Epithelial cell of proximal tubule (primary cell): ENCODE results near the gene SELENOF. TPM values are rescaled to one million over a fixed set of nuclear protein-coding genes. Genes with fewer than 3 reads are reported as not detected.

ENCODE experiments used
- DNase-seq: peaks from one replicate; pipeline ENCODE4 v3.0.0-alpha.2; 2011; ENCODE audit warnings: low read depth
- H3K4me3 ChIP-seq: 2 replicates; pipeline ENCODE4 v1.5.1; 2011; ENCODE audit warnings: low read depth, mild to moderate bottlenecking, low read length
- total RNA-seq: library from RNA; depleted of rRNA; stranded (reverse); fragments of >200 nt; gene quantifications from 2 replicates; pipeline ENCODE4 v1.2.3, GENCODE V29; 2015
- TF ChIP-seq, protein P1 (sequence below): conservative IDR thresholded peaks from 2 replicates; pipeline ENCODE4 v1.5.1; 2012; ENCODE audit warnings: low read depth, mild to moderate bottlenecking, low read length

The SELENOF gene
- total RNA-seq, 1 donor from 2014 or later = 169 TPM

DNA sequence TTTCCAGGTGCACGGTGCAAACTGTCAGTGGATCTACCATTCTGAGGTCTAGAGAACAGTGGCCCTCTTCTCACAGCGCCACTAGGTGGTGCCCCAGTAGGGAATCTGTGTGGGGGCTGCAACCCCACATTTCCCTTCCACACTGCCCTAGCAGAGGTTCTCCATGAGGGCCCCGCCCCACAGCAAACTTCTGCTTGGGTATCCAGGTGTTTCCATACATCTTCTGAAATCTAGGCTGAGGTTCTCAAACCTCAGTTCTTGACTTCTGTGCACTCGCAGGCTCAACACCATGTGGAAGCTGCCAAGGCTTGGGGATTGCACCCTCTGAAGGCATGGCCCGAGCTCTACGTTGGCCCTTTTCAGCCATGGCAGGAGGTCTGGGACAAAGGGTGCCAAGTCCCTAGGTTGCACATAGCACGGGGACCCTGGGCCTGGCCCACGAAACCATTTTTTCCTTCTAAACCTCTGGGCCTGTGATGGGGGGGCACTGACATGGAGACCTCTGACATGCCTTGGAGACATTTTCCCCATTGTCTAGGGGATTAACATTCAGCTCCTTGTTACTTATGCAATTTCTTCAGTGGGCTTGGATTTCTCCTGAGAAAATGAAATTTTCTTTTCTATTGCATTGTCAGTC is 10.5 kb upstream of the SELENOF start:
- no peak for DNase-seq
- no peak overlapping the region for H3K4me3 ChIP-seq
- TF ChIP-seq, protein P1, sequence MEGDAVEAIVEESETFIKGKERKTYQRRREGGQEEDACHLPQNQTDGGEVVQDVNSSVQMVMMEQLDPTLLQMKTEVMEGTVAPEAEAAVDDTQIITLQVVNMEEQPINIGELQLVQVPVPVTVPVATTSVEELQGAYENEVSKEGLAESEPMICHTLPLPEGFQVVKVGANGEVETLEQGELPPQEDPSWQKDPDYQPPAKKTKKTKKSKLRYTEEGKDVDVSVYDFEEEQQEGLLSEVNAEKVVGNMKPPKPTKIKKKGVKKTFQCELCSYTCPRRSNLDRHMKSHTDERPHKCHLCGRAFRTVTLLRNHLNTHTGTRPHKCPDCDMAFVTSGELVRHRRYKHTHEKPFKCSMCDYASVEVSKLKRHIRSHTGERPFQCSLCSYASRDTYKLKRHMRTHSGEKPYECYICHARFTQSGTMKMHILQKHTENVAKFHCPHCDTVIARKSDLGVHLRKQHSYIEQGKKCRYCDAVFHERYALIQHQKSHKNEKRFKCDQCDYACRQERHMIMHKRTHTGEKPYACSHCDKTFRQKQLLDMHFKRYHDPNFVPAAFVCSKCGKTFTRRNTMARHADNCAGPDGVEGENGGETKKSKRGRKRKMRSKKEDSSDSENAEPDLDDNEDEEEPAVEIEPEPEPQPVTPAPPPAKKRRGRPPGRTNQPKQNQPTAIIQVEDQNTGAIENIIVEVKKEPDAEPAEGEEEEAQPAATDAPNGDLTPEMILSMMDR = no peak

DNA sequence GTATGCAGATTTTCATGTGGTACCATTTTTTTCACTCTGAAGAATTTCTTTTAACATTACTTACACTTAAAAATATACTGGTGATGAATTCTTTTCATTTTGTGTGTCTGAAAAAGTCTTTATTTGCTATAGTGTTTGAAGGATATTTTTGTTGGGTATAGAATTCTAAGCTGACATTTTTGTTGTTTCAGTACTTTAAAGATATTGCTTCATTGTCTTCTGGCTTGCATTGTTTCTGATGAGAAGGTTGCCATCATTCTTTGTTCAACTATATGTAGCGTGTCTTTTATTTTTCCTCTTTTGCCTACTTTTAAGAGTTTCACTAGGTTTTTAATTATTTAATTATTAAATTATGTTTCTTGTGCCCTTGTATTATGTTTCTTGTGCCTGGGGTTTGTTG is 8.5 kb upstream of the SELENOF start:
- TF ChIP-seq, protein P1 = no peak
- H3K4me3 ChIP-seq = no peak overlapping the region
- DNase-seq = no peak

DNA sequence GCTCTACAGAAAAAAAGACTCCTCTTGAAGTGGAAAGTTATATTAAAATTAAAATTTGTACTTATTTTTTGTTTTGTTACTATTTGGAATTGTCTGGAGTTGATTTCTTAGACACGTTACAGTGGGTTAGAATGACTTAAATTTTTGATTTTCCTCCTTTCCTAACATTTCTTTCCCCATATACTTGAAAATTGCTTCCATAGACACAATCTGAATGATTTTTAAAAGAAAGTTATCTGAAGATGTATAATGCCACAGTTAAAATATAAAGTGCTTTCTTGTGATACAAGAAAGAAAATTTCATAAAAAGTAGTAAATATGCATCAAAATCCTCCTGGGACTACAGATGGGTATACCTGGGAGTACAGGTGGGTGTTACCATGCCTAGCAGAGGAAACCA is 2.8 kb upstream of the SELENOF start:
- no peak for DNase-seq
- no peak overlapping the region for H3K4me3 ChIP-seq
- TF ChIP-seq, protein P1 = no peak

DNA sequence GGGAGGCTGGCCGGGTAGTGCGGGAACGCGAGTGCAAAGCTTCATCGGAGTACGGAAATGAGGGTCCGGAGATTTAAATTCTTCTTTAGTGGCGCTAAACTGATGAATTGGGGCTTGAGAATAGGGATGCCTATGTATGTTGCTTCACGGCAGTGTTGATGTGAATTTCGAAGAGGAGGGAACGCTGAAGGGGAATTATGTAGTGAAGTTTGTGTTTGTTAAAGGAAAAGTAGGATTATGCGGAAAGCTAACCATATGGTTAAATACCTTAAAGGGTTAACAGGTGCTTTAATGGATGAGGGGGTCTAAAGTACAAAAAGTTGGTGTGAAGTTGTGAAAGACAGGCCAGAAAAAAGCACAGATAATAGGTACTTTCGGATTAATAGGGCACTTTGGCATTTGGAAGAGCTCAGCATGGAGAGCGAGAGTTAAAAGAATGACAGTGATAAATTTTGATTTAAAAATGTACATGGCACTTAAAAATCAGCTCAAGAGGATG is 1.9 kb upstream of the SELENOF start:
- H3K4me3 ChIP-seq = peak overlapping the region; percentile 73
- DNase-seq = no peak
- TF ChIP-seq, protein P1 = no peak

DNA sequence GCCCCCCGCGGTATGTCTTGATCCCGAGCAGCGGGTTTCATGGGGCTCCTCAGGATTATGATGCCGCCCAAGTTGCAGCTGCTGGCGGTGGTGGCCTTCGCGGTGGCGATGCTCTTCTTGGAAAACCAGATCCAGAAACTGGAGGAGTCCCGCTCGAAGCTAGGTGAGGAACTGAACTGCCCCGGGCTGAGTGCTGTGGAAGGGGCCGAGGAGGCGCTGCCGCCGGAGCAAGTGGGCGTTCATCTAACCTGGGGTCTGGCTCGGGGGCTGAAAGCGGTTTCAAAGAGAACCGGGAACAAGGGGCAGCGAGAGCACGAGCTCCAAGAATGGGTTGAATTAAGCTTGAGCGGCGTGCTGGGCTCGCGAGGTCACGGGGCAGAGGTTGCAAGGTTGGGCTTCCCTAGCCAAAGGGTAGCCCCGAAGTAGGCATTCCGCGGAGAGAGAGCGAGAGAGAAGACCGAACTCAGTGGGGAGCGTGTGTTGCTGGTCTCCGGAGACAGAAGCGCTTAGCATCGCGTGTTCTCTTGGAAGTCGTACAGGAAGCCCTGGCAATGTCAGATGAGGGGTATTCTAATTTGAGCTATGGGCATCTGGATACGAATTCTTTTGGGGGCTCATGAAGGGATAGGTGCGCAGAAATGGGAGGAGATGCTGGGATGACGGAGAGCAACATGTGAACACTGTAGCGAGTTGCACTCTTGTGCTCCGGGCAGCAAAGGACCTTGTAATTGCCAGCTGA is 1.2 kb upstream of the SELENOF start:
- DNase-seq = no peak
- H3K4me3 ChIP-seq = peak overlapping the region; percentile 73
- TF ChIP-seq, protein P1 = no peak

DNA sequence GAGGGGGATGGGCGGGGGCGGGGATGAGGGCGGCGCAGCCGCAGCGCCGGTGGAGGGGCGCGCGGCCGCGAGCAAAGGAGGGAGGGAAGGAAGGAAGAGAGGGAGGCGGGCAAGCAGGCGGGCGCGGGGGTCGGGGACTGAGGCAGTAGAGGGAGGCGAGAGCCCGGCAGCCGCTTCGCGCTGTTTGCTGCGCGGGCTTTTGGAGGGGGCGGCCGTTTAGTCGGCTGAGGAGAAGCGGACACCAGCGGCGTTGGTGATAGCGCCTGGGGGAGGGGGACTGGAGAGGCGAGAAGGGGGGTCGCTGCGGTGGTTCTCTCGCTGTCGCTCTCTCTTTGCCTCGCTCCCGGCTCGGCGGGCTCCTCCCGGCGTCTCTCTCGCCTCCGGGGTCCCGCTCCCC is 673 bp upstream of the SELENOF start, which contains the start of gene HS2ST1:
TSS of gene HS2ST1 (plus strand) at position 35 of the 397 bp plus-strand sequence.
- no peak for DNase-seq
- TF ChIP-seq, protein P1 = no peak
- peak within 1 kb of the TSS; percentile 96 for H3K4me3 ChIP-seq
